Kidney (tissue), 14 donors: ENCODE results near the gene ODF2. TPM values are rescaled to one million over a fixed set of nuclear protein-coding genes. Genes with fewer than 3 reads are reported as not detected.
"Not testable (repeated sequence)": the region's sequence is repeated elsewhere in the genome, so short reads cannot be mapped to it uniquely, and the experiment has no call there.

Experiments used
- DNase-seq, 5 donors: peaks; one replicate each; pipeline ENCODE4 v3.0.0-alpha.2; 2013 to 2020
- FAIRE-seq: peaks from 2 replicates; lab custom pipeline; 2012; peaks lifted over from hg19 to GRCh38; lab: Jason Lieb, UNC
- H3K27ac ChIP-seq, 2 donors: one replicate each; pipeline ENCODE4 v1.7.0; 2013; ENCODE audit warnings: low read depth in 2 of 2, low read length in 2 of 2, inconsistent platforms in 1 of 2
- H3K27me3 ChIP-seq: one replicate; pipeline ENCODE4 v1.7.1; 2013; ENCODE audit warnings: low read length, inconsistent platforms; ENCODE audit not compliant: control insufficient read depth, insufficient read depth
- H3K36me3 ChIP-seq, 3 donors: one replicate each; pipeline versions ENCODE4 v1.7.0 to v1.7.1; 2013; ENCODE audit warnings: low read length in 3 of 3, control low read depth in 1 of 3, inconsistent platforms in 1 of 3; ENCODE audit not compliant: insufficient read depth in 3 of 3, control insufficient read depth in 2 of 3
- H3K4me1 ChIP-seq, 3 donors: one replicate each; pipeline versions ENCODE4 v1.7.0 to v1.7.1; 2013; ENCODE audit warnings: low read length in 3 of 3, inconsistent platforms in 1 of 3, low read depth in 1 of 3; ENCODE audit not compliant: control insufficient read depth in 2 of 3, insufficient read depth in 2 of 3
- H3K4me3 ChIP-seq, 3 donors: one replicate each; pipeline versions ENCODE4 v1.7.0 to v1.8.1; 2013; ENCODE audit warnings: low read length in 3 of 3, control low read depth in 1 of 3, inconsistent platforms in 1 of 3
- H3K9ac ChIP-seq, 3 donors: one replicate each; pipeline versions ENCODE4 v1.7.0 to v1.7.1; 2013; ENCODE audit warnings: low read length in 3 of 3, control low read depth in 1 of 3, inconsistent platforms in 1 of 3
- H3K9me3 ChIP-seq, 3 donors: one replicate each; pipeline versions ENCODE4 v1.7.0 to v1.7.1; 2013; ENCODE audit warnings: low read length in 3 of 3, control low read depth in 1 of 3, inconsistent platforms in 1 of 3; ENCODE audit not compliant: control insufficient read depth in 2 of 3, insufficient read depth in 1 of 3
- intact Hi-C: fragments of 100-400 bp; cut with DNase I; formaldehyde crosslinking; loops from one replicate; pipeline ENCODE4 v1.11.1; 2022
- polyA plus RNA-seq: library from polyadenylated mRNA; stranded (reverse); fragments of 350-450 nt; fragmentation: Illumina TruSeq; extraction: RNeasy Lipid Tissue Mini Kit (QIAGEN cat#74804); gene quantifications from one replicate; pipeline ENCODE4 v1.2.3, GENCODE V29; 2014; ENCODE audit warnings: low read depth, low replicate concordance; ENCODE audit not compliant: insufficient read depth
- total RNA-seq: library from RNA; stranded (reverse); fragmentation: NEBNext Ultra II Directional; extraction: Animal tissue kit (Norgen Biotek cat#: 25700); gene quantifications from one replicate; pipeline ENCODE4 v1.2.1, GENCODE V29; 2021
- TF ChIP-seq, protein P1 (sequence below): IDR thresholded peaks from 3 replicates; pipeline ENCODE4 v1.5.1; 2012; ENCODE audit warnings: mild to moderate bottlenecking, moderate library complexity, borderline replicate concordance; ENCODE audit not compliant: insufficient read depth; ENCODE audit errors: extremely low read depth
- donor health status: control.
- donor health status: control.
- donor health status: control.
- donor health status: control.
- donor health status: control.
- donor health status: DM: yes; HTN: yes; CAD: no.
- donor health status: Normal renal cell carcinoma (clear cell type).

The ODF2 gene
- total and polyA plus RNA-seq, 2 donors from 2014 or later, result 10.6 to 23.6 TPM

- no peak for FAIRE-seq
- Histone ChIP-seq H3K9me3 (no peaks in the 10 kb centered on the region), H3K27ac (no peak overlapping the region), H3K36me3 (no peaks in the 10 kb centered on the region), H3K4me1 (no peaks in the 10 kb centered on the region), H3K27me3 (no peaks in the 10 kb centered on the region), H3K4me3 (no peak overlapping the region), H3K9ac (no peak overlapping the region)
- intact Hi-C loops, result no loop called here
- DNase-seq, result peak in 4 of 5 donors; percentile 82 to 88 (median 87)
- TF ChIP-seq, protein P1, sequence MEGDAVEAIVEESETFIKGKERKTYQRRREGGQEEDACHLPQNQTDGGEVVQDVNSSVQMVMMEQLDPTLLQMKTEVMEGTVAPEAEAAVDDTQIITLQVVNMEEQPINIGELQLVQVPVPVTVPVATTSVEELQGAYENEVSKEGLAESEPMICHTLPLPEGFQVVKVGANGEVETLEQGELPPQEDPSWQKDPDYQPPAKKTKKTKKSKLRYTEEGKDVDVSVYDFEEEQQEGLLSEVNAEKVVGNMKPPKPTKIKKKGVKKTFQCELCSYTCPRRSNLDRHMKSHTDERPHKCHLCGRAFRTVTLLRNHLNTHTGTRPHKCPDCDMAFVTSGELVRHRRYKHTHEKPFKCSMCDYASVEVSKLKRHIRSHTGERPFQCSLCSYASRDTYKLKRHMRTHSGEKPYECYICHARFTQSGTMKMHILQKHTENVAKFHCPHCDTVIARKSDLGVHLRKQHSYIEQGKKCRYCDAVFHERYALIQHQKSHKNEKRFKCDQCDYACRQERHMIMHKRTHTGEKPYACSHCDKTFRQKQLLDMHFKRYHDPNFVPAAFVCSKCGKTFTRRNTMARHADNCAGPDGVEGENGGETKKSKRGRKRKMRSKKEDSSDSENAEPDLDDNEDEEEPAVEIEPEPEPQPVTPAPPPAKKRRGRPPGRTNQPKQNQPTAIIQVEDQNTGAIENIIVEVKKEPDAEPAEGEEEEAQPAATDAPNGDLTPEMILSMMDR, result peak; percentile 45
These were observed 43.6 kb upstream of the ODF2 start for GRCh38 chr9:128412120-128412790.

GRCh38 chr9:128413728-128414127 lies 42.1 kb upstream of the ODF2 start:
- H3K36me3 ChIP-seq, H3K9ac ChIP-seq, H3K27me3 ChIP-seq, DNase-seq, H3K4me1 ChIP-seq, H3K9me3 ChIP-seq, H3K4me3 ChIP-seq, H3K27ac ChIP-seq, intact Hi-C loops, FAIRE-seq: not testable (repeated sequence)

GRCh38 chr9:128414461-128414860 lies 41.3 kb upstream of the ODF2 start:
- H3K4me1 ChIP-seq, result peaks cover 0 to 7% (median 0%) of the 10 kb centered on the region in 3 donors
- DNase-seq, result no peak
- FAIRE-seq, result no peak
- no peaks in the 10 kb centered on the region for H3K9me3 ChIP-seq
- H3K27ac ChIP-seq, result no peak overlapping the region
- H3K27me3 ChIP-seq, result peaks cover 2% of the 10 kb centered on the region
- TF ChIP-seq, protein P1, result peak; percentile 2
- intact Hi-C loops, result no loop called here
- H3K9ac ChIP-seq, result no peak overlapping the region
- no peaks in the 10 kb centered on the region for H3K36me3 ChIP-seq
- no peak overlapping the region for H3K4me3 ChIP-seq

DNA sequence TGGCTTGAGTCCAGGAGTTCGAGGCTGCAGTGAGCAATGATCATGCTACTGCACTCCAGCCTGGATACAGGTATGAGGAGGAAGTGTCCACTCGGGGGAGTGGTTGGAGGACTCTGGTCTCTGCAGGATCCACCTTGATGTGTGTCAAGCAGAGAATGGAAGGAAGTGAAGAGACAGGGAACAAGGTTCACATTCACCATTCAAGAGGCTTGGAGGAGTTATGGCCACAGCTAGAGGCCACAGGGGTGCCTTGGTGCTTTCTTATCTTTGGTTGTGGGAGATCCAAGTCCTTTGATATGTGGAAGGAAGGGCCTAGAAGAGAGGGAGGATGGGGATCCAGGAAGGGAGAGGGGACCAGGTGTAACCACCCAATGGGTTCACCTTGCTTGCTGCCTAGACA lies 40.5 kb upstream of the ODF2 start:
- H3K36me3 ChIP-seq, result no peaks in the 10 kb centered on the region
- H3K4me3 ChIP-seq, result no peak overlapping the region
- DNase-seq (no peak), FAIRE-seq (no peak)
- peaks cover 0 to 10% (median 0%) of the 10 kb centered on the region in 3 donors for H3K4me1 ChIP-seq
- H3K9ac ChIP-seq, result no peak overlapping the region
- TF ChIP-seq, protein P1, result no peak
- peaks cover 2% of the 10 kb centered on the region for H3K27me3 ChIP-seq
- intact Hi-C loops, result no loop called here
- H3K27ac ChIP-seq, result no peak overlapping the region
- no peaks in the 10 kb centered on the region for H3K9me3 ChIP-seq
